ENCODE measurements around the gene KDM2B. TPM values are rescaled to one million over a fixed set of nuclear protein-coding genes. Genes with fewer than 3 reads are reported as not detected.

KDM2B gene
- total and polyA plus RNA-seq, 2 donors from 2014 or later, result 6.2 to 19.7 TPM

GRCh38 chr12:121582583-121583333 lies 1.9 kb upstream of the KDM2B start:
- Histone ChIP-seq H3K36me3 (ENCODE audit: control insufficient read depth in 2 of 3, insufficient read depth in 3 of 3, low read length in 3 of 3) (no peaks in the 10 kb centered on the region), H3K9me3 (ENCODE audit: control insufficient read depth in 2 of 3, insufficient read depth in 1 of 3, low read length in 3 of 3) (no peaks in the 10 kb centered on the region), H3K27ac (ENCODE audit: low read depth in 2 of 2, low read length in 2 of 2) (no peak overlapping the region), H3K27me3 (ENCODE audit: control insufficient read depth, insufficient read depth, low read length) (no peaks in the 10 kb centered on the region), H3K9ac (ENCODE audit: low read length in 3 of 3) (no peak overlapping the region), H3K4me3 (ENCODE audit: low read length in 3 of 3) (no peak overlapping the region), H3K4me1 (ENCODE audit: control insufficient read depth in 2 of 3, insufficient read depth in 2 of 3, low read depth in 1 of 3, low read length in 3 of 3) (peaks cover 0 to 19% (median 9%) of the 10 kb centered on the region in 3 donors)
- intact Hi-C loops (cut with DNase I), result no loop called here
- no peak for TF ChIP-seq CTCF (IDR thresholded peaks at IDR 0.05; ENCODE audit: borderline replicate concordance, extremely low read depth, insufficient read depth)
- no peak for FAIRE-seq
- peak in 3 of 5 donors; percentile 33 to 73 (median 54) for DNase-seq

GRCh38 chr12:121581686-121582429 lies 1.0 kb upstream of the KDM2B start:
- FAIRE-seq, result no peak
- no peak overlapping the region for H3K27ac ChIP-seq (ENCODE audit: low read depth in 2 of 2, low read length in 2 of 2)
- intact Hi-C loops (cut with DNase I), result no loop called here
- H3K9ac ChIP-seq (ENCODE audit: low read length in 3 of 3), result peak overlapping the region in 2 of 3 donors; percentile 3 to 66
- no peaks in the 10 kb centered on the region for H3K36me3 ChIP-seq (ENCODE audit: control insufficient read depth in 2 of 3, insufficient read depth in 3 of 3, low read length in 3 of 3)
- DNase-seq, result peak in 3 of 5 donors; percentile 29 to 57 (median 53)
- TF ChIP-seq CTCF (IDR thresholded peaks at IDR 0.05; ENCODE audit: borderline replicate concordance, extremely low read depth, insufficient read depth), result no peak
- no peaks in the 10 kb centered on the region for H3K27me3 ChIP-seq (ENCODE audit: control insufficient read depth, insufficient read depth, low read length)
- H3K4me3 ChIP-seq (ENCODE audit: low read length in 3 of 3), result peak overlapping the region in 2 of 3 donors; percentile 42 to 60
- H3K9me3 ChIP-seq (ENCODE audit: control insufficient read depth in 2 of 3, insufficient read depth in 1 of 3, low read length in 3 of 3), result no peaks in the 10 kb centered on the region
- H3K4me1 ChIP-seq (ENCODE audit: control insufficient read depth in 2 of 3, insufficient read depth in 2 of 3, low read depth in 1 of 3, low read length in 3 of 3), result peaks cover 0 to 24% (median 9%) of the 10 kb centered on the region in 3 donors

- intact Hi-C loops (cut with DNase I), result no loop called here
- Histone ChIP-seq H3K9ac (ENCODE audit: low read length in 3 of 3) (peak overlapping the region; percentile 55 to 67 (median 58)), H3K36me3 (ENCODE audit: control insufficient read depth in 2 of 3, insufficient read depth in 3 of 3, low read length in 3 of 3) (no peaks in the 10 kb centered on the region), H3K4me3 (ENCODE audit: low read length in 3 of 3) (peak overlapping the region; percentile 60 to 70 (median 67)), H3K27me3 (ENCODE audit: control insufficient read depth, insufficient read depth, low read length) (no peaks in the 10 kb centered on the region), H3K9me3 (ENCODE audit: control insufficient read depth in 2 of 3, insufficient read depth in 1 of 3, low read length in 3 of 3) (no peaks in the 10 kb centered on the region), H3K27ac (ENCODE audit: low read depth in 2 of 2, low read length in 2 of 2) (peak overlapping the region in 1 of 2 donors; percentile 41), H3K4me1 (ENCODE audit: control insufficient read depth in 2 of 3, insufficient read depth in 2 of 3, low read depth in 1 of 3, low read length in 3 of 3) (peaks cover 0 to 24% (median 9%) of the 10 kb centered on the region in 3 donors)
- peak; percentile 81 to 92 (median 88) for DNase-seq
- TF ChIP-seq CTCF (IDR thresholded peaks at IDR 0.05; ENCODE audit: borderline replicate concordance, extremely low read depth, insufficient read depth), result no peak
- no peak for FAIRE-seq
Observed at GRCh38 chr12:121579981-121580868, 598 bp downstream of the KDM2B start.

All from kidney (tissue), 14 donors.